GM13976 (cell line): ENCODE data around the gene HLA-E.
"Not testable (repeated sequence)": the region's sequence is repeated elsewhere in the genome, so short reads cannot be mapped to it uniquely, and the experiment has no call there.

Source experiments
- DNase-seq: peaks from one replicate; pipeline ENCODE4 v3.0.0; 2012; ENCODE audit warnings: low spot score
- in situ Hi-C: fragments of 300-500 bp; cut with MboI; formaldehyde crosslinking; loops from one replicate; pipeline ENCODE4 v1.12.0; 2022; ENCODE audit warnings: low sequenced_read_pairs, mixed read lengths, inconsistent platforms; ENCODE audit not compliant: unreplicated experiment
- TF ChIP-seq, protein P1 (sequence below): IDR thresholded peaks from 2 replicates; pipeline ENCODE4 v1.5.1; 2012; ENCODE audit warnings: borderline replicate concordance, mild to moderate bottlenecking; ENCODE audit not compliant: insufficient read depth; ENCODE audit errors: extremely low read depth, missing control alignments, control extremely low read depth

The HLA-E gene

DNA sequence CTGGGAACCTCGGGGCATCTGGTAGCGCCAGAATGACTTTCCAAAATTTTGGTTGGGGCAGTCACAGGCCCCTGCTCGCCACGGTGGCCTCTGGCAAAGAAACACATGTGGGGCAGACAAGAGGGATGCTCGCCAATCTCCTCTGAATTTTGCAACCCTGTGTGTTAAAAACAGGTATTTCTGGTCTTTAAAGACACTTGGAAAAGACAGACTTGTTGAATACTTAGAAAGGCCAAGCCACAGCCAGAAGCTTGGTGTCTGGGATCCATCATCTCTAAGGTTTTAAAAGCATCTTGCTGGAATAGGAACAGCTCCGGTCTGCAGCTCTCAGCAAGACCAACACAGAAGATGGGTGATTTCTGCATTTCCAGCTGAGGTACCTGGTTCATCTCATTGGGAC is 31.2 kb downstream of the HLA-E start:
- TF ChIP-seq, protein P1, sequence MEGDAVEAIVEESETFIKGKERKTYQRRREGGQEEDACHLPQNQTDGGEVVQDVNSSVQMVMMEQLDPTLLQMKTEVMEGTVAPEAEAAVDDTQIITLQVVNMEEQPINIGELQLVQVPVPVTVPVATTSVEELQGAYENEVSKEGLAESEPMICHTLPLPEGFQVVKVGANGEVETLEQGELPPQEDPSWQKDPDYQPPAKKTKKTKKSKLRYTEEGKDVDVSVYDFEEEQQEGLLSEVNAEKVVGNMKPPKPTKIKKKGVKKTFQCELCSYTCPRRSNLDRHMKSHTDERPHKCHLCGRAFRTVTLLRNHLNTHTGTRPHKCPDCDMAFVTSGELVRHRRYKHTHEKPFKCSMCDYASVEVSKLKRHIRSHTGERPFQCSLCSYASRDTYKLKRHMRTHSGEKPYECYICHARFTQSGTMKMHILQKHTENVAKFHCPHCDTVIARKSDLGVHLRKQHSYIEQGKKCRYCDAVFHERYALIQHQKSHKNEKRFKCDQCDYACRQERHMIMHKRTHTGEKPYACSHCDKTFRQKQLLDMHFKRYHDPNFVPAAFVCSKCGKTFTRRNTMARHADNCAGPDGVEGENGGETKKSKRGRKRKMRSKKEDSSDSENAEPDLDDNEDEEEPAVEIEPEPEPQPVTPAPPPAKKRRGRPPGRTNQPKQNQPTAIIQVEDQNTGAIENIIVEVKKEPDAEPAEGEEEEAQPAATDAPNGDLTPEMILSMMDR = no peak
- in situ Hi-C loops = no loop called here
- DNase-seq = no peak

DNA sequence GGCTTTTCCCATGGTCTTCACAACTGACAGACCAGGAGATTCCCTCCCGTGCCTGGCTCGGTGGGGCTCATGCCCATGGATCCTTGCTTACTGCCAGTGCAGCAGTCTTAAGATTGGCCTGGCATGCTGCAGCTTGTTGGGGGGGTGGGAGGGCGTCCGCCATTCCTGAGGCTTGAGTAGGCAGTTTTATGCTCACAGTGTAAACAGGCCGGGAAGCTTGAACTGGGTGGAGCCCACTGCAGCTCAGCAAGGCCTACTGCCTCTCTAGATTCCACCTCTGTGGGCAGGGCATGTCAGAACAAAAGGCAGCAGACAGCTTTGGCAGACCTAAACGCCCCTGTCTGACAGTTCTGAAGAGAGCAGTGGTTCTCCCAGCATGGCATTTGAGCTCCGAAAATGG is 31.8 kb downstream of the HLA-E start:
- DNase-seq, in situ Hi-C loops: not testable (repeated sequence)

DNA sequence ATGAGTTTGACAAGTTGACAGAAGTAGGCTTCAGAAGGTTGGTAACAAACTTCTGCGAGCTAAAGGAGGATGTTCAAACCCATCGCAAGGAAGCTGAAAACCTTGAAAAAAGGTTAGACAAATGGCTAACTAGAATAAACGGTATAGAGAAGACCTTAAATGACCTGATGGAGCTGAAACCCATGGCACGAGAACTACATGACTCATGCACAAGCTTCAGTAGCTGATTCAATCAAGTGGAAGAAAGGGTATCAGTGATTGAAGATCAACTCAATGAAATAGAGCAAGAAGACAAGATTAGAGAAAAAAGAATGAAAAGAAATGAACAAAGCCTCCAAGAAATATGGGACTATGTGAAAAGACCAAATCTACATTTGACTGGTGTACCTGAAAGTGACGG is 32.6 kb downstream of the HLA-E start:
- in situ Hi-C loops, DNase-seq: not testable (repeated sequence)

DNA sequence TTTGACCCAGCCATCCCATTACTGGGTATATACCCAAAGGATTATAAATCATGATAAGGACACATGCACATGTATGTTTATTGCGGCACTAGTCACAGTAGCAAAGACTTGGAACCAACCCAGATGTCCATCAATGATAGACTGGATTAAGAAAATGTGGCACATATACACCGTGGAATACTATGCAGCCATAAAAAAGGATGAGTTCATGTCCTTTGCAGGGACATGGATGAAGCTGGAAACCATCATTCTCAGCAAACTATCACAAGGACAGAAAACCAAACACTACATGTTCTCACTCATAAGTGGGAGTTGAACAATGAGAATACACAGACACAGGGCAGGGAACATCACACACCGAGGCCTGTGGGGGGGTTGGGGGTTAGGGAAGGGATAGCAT is 37.1 kb downstream of the HLA-E start:
- in situ Hi-C loops, DNase-seq: not testable (repeated sequence)

DNA sequence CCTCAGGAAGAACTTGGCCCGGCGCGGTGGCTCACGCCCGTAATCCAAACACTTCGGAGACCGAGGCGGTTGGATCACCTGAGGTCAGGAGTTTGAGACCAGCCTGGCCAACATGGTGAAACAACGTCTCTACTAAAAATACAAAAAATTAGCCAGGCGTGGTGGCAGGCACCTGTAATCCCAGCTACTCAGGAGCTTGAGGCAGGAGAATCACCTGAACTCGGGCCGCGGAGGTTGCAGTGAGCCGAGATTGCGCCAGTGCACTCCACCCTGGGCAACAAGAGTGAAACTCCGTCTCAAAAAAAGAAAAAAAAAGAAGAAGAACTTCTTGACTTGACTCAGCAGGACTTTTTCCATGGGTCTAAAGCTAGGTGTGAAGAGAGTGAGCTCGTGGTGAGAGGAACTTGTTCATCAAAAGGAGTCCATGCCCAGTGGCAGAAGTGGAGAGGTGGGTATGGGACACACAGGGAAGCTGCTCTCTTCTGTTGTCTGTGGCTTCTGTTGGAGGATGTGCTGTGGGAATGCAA is 40.1 kb downstream of the HLA-E start:
- in situ Hi-C loops = not testable (repeated sequence)
- peak; percentile 51 for DNase-seq

DNA sequence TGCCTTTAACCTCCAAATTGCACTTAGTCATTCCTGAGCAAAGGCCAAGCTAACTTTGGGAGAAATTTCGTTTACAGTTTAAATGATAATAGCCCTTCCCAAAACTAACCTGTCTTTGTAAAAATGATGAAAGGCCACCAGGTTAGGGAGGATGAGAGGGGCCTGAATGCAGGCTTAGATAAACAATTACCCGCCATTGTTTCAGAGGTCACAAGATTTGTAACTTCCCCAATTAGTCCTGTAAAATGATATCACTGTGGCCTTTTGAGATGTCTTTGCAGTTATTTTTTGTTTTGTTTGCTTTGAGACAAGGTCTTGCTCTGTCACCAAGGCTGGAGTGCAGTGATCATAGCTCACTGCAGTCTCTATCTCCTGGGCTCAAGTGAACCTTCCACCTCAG is 40.7 kb downstream of the HLA-E start:
- in situ Hi-C loops = loop anchor here (5.0 kb wide), 1 partner anchor 38 kb away; no protein-coding TSS in a partner anchor
- TF ChIP-seq, protein P1 = no peak
- no peak for DNase-seq

DNA sequence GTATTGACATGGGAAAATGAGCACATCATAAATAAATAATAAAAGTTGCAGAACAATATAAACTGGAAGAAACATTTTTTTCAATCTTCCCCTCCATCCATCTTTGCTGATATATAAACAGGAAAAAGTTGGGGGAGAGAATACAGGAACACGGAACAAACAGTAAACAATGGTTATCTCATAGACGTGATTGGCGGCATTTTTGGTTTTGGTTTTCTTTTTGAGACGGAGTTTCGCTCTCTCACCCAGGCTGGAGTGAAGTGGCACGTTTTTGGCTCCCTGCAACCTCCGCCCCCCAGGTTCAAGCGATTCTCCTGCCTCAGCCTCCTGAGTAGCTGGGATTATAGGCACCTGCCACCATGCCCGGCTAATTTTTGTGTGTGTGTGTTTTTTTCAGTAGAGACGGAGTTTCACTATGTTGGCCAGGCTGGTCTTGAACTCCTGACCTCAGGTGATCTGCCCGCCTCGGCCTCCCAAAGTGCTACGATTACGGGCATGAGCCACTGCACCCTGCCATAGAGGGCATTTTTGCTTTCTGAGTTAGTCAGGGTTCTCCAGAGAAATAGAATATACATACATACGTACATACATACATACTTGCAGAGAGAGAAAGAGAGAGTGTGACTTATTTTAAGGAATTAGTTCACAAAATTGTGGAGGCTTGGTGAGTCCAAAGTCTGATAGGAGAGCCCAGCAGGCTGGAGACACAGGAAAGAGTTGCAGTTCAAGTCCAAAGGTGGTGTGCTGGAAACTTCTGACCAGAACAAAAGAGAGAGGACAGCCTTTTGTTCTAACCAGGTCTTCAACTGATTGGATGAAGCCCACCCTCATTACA is 44.4 kb downstream of the HLA-E start:
- TF ChIP-seq, protein P1 = no peak
- DNase-seq = no peak
- in situ Hi-C loops = loop anchor here (5.0 kb wide), 1 partner anchor 41 kb away; no protein-coding TSS in a partner anchor

DNA sequence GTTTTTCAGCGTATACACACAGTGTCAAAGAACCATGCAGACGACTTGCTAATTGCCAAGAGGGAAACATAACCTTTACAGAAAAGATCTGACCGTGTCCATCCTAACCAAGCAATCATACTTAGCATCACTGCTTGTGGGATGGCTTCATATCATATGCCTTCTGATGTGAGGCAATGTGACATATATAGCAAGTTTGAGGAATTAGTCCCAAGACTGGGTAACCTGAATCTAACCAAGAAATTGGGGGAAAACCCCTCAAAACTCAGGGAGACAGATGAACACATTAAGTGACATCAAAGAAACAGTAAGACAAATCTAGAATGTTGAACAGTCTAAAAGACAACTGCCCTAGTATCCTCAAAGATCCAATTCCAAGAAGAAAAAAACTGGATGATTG is 48.6 kb downstream of the HLA-E start:
- in situ Hi-C loops = no loop called here
- DNase-seq = no peak
- TF ChIP-seq, protein P1 = no peak
